HG03378 (cell line): ENCODE data around the gene GNAT2.

ENCODE experiments used
- ATAC-seq: cut with Tn5 transposase; IDR thresholded peaks from one replicate; pipeline ENCODE4 v1.9.1; 2021; ENCODE audit warnings: mild to moderate bottlenecking, moderate library complexity; ENCODE audit not compliant: unreplicated experiment

GNAT2 gene

DNA sequence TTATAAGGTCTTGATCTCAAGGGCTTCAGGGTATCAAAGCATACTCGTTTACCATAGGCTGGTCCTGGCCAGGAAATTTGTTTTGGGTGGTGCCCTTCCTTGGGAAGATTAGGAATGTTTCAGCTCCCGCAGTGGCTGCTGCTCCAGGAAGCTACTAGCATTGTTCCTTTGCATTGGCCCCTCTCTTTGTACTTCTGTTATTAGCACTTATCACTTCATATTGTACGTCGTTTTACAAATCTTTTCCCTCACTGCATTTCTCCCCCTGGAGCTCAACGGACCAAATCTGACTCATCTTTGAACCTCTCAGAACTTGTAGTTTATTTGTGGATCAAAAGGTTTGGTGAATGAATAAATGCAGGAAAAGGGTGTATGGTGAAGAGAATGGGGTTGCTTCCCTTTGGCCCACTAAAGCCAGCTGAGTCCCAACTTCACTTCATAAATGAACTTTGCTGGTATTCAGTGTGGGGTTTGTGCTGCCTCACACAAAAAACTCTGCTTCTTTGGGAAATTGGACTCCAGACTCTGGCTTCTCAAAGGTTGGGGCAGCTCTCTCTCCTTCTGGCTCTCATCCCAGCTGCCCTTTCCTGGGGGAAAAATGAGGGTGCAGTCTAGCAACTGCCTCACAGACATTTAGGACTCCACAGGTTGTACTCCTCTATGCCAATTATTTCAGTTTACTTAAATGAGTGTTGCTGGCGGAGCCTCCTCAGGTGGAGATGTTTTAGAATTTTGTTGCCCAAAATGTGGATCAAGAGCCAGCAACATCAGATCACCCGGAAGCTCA is 5.9 kb downstream of the GNAT2 start:
- ATAC-seq: no peak

DNA sequence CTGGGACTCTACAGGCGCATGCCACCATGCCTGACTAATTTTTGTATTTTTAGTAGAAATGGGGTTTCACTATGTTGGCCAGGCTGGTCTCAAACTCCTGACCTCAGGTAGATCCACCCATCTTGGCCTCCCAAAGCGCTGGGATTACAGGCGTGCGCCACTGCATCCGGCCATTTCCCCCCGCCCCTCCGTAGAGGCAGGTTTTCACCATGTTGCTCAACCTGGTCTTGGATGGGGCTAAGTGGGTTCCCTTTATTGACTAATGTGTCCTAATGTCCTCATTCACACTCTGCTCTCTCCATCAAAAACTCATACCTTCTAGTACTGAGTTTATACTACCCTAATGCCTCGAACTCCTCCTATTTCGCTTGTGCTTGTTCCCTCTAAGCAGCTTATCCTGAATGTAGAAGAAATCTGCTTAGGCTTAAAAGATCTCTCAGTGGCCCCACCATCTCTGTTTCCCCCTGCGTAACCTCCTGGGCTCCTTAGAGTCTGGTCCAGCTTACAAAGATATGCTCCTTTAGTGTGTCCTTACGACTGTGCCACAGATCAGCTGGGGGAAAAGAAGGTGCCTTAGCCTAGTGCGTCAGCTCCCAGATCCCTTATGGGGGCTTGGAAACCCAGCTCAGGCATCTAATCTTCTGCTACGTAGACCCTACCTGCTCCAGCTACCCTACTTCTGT is 8.0 kb downstream of the GNAT2 start:
- no peak for ATAC-seq

GRCh38 chr1:109610609-109611307 is 8.7 kb downstream of the GNAT2 start:
- ATAC-seq: no peak

GRCh38 chr1:109609881-109610280 is 9.5 kb downstream of the GNAT2 start:
- no peak for ATAC-seq

DNA sequence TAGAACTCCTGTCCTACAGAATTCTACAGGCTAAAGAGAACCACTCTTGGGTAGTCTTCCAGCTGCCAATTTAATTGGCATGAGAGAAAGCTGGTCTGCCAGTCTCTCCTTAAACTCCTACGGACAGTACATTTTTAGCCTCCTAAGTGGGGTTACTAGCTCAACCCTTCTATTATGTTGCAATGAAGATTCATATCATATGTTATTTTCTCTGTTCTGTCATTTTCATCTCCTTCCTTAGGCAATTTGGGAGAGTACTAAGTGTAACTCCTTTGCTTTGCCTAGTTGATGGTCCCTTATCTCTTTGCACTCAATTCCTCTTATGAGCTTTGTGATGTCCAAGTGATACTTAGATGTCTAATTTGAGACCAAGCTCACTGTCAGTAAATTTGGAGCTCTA is 14.0 kb downstream of the GNAT2 start:
- no peak for ATAC-seq

GRCh38 chr1:109603229-109603628 is 16.2 kb downstream of the GNAT2 start:
- no peak for ATAC-seq

- ATAC-seq: no peak
Measured at GRCh38 chr1:109598655-109599054, 20.8 kb downstream of the GNAT2 start.

GRCh38 chr1:109598156-109598555 is 21.3 kb downstream of the GNAT2 start:
- ATAC-seq: no peak

- ATAC-seq: no peak
Measured at GRCh38 chr1:109595531-109595930, 23.9 kb downstream of the GNAT2 start.

DNA sequence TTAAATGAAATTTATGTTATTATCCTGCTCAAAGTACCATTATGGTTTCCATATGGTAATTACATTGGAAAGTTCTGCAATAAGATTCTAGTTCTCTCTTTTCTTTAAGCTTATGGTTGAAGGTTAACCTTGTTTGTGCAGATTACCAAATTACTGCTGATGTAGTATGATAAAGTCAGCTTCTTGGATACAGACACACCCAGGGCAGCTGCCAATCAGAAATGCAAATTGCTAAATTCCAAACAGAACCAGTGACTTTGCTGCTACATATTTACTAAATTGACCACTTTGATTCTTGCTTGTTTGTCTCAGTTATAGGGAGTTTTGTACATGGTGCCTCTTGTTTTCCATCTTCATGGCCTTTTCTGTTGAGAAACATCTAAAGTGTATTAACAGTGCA is 26.5 kb downstream of the GNAT2 start:
- ATAC-seq: no peak

DNA sequence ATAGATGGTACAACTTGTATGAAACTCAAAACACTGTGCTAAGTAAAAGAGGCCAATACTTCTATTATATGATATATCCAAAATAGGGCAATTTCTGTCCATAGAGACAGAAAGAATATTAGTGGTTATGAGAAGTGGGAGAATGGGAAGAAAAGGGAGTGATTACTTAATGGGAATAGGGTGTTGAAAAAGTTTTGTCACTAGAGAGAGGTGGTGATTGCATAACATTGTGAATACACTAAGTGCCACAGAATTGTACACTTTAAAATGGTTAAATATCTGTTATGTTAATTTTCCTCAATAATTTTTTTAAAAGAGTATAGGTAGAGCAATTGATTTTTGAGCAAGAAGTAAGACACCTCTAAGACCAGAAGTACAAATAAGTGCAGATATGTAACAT is 29.7 kb downstream of the GNAT2 start:
- ATAC-seq: no peak

GRCh38 chr1:109589177-109589576 is 30.2 kb downstream of the GNAT2 start:
- no peak for ATAC-seq

DNA sequence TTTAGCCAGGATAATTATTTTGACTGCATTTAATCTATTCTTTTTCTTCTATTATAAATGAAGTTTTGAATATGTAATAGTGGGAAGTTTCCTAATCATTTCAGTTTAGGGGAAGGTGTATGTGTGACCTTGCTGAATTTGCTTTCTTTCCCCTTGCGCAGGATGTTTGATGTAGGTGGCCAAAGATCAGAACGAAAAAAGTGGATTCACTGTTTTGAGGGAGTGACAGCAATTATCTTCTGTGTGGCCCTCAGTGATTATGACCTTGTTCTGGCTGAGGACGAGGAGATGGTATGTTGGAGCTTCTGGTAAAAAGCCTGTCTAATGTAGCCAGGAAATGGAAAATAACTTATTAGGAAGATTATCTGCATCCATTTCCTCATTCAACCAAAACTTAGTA is 33.4 kb downstream of the GNAT2 start:
- ATAC-seq: no peak

GRCh38 chr1:109584766-109585165 is 34.6 kb downstream of the GNAT2 start:
- no peak for ATAC-seq

GRCh38 chr1:109582021-109582420 is 37.4 kb downstream of the GNAT2 start:
- no peak for ATAC-seq

DNA sequence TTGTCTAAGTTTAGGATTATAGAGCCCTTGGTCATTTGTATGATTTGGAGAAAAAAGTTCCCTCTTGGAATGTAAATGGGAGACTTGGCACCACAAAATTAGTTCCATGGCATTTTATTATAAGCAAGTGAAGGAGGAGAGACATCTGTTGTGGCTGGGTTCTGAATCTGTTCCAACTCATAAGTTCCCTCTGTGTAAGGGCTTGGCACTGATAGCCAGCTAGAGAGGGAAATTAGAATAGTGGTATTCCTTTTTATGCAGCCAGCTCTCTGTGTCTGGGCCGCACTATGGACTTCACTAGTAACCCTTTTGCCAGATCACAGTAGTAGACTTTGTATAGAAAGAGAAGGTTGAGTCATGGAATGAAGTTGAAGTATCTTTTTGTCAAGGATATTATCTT is 39.9 kb downstream of the GNAT2 start:
- ATAC-seq: no peak

GRCh38 chr1:109578947-109579443 is 40.4 kb downstream of the GNAT2 start:
- ATAC-seq: no peak

DNA sequence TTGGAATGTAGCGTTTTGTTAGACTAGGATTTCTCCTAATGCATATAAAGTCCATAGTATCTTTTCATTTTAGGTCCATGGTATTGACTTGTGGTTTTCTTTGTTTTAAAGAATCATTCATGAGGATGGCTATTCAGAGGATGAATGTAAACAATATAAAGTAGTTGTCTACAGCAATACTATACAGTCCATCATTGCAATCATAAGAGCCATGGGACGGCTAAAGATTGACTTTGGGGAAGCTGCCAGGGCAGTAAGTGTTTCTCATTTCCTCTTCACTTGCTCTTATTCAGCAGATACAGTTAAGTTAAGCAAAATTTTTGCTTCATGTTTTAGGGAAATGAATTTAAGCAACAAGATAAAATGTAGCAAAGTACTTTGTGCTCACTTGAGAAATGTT is 45.6 kb downstream of the GNAT2 start:
- no peak for ATAC-seq

GRCh38 chr1:109570414-109570813 is 49.0 kb downstream of the GNAT2 start:
- ATAC-seq: no peak

DNA sequence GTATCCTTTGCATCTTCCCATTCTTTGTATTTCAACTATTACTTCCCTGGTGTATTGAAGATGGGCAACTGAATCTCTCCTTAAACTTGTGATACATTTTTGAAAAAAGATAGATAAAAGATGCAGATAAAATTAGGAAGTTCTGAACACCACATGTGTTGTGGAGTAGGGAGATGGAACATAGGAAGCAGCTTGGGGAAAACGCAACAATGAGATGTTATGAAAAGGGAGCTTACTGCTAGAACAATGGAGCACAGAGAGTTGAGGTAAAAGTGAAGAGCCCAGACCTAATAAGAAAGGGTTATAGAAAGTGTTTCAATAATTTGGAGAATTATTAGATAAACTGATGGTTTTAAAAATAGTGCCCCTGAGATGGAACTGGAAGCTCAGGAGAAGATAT is 50.1 kb downstream of the GNAT2 start:
- ATAC-seq: no peak

GRCh38 chr1:109567877-109568672 is 51.3 kb downstream of the GNAT2 start:
- no peak for ATAC-seq
